Astrocyte of the spinal cord (primary cell): ENCODE measurements around the gene CACNB3.

Experiments
- DNase-seq: peaks from one replicate; pipeline ENCODE4 v3.0.0; 2011; ENCODE audit warnings: low read depth, low spot score
- H3K4me3 ChIP-seq: 2 replicates; pipeline ENCODE4 v1.5.1; 2011; ENCODE audit warnings: low read depth, mild to moderate bottlenecking, low read length, moderate library complexity
- CTCF ChIP-seq: IDR thresholded peaks from 2 replicates; pipeline ENCODE4 v1.5.1; 2012; ENCODE audit warnings: low read depth, mild to moderate bottlenecking, low read length, inconsistent platforms
- in situ Hi-C: cut with HindIII; loops from 2 replicates; pipeline ENCODE4 v1.10.0; 2017; ENCODE audit warnings: low sequenced_read_pairs

The CACNB3 gene

DNA sequence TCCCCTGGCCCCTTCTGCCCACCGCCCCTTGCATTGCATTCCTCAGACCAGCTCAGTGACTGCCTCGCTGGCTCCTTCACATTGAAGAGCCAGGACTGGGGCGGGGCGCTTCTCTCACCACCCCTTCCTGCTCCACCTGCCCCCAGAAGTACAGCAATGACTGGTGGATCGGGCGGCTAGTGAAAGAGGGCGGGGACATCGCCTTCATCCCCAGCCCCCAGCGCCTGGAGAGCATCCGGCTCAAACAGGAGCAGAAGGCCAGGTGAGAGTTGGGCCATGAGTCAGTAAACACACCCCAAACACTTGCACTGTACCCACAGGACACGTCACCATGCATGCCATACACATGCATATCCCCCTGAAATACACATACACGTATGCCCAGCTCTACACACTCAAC is 5.8 kb downstream of the CACNB3 start:
- in situ Hi-C loops = no loop called here
- DNase-seq = no peak
- no peak overlapping the region for H3K4me3 ChIP-seq
- TF ChIP-seq CTCF = no peak

DNA sequence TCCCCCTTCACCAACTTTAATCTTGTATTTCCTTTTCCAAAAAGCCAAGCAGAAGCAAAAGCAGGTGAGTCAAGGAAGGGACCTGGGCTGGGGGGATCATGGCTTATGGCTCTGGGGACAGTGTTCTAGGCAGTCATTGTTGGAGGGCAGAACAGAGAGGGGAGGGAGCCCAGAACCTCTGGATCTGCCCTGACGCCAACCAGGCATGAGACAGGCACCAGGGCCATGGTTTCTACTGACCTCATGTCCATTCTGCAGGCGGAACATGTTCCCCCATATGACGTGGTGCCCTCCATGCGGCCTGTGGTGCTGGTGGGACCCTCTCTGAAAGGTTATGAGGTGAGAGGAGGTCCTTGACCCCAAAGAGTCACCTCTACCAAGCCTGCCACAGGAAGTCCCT is 6.6 kb downstream of the CACNB3 start:
- H3K4me3 ChIP-seq = no peak overlapping the region
- in situ Hi-C loops = no loop called here
- no peak for TF ChIP-seq CTCF
- no peak for DNase-seq

DNA sequence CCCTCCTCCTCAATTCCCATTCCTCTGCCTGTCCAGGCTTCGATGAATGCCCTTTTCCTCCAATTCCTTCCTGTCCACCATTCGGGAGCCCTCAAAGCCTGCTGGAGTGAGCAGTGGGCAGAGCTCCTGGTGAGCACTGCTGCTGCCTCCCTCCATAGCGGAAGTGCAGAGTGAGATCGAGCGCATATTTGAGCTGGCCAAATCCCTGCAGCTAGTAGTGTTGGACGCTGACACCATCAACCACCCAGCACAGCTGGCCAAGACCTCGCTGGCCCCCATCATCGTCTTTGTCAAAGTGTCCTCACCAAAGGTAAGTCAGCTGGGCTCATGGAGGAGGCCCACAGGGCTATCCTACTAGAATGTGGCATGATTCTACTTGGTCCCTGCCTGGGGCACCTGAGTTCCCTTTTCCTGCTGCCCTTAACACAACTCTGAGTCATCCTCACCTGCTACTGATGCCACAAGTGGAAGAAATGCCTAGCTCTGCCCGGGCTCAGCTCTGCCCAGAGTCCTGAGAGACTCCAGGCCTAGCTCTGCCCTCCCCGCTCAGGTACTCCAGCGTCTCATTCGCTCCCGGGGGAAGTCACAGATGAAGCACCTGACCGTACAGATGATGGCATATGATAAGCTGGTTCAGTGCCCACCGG is 8.0 kb downstream of the CACNB3 start:
- H3K4me3 ChIP-seq = no peak overlapping the region
- in situ Hi-C loops = no loop called here
- no peak for TF ChIP-seq CTCF
- DNase-seq = no peak

DNA sequence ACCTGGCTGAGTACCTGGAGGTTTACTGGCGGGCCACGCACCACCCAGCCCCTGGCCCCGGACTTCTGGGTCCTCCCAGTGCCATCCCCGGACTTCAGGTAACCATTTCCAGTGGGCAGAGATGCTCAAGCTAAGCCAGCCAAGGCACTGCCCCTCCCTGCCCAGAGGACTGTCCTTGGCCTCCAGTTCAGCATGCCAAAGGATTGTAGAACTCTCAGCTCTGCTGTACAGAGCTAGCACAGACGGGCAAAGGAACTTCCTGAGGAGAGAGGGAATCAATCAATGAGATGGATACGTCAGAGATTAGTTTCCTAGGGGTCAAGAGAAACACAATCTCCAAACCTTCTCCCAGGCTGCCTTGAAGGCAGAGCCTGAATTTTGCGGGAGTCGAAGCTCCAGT is 8.7 kb downstream of the CACNB3 start:
- no peak for DNase-seq
- in situ Hi-C loops = no loop called here
- no peak for TF ChIP-seq CTCF
- H3K4me3 ChIP-seq = no peak overlapping the region

DNA sequence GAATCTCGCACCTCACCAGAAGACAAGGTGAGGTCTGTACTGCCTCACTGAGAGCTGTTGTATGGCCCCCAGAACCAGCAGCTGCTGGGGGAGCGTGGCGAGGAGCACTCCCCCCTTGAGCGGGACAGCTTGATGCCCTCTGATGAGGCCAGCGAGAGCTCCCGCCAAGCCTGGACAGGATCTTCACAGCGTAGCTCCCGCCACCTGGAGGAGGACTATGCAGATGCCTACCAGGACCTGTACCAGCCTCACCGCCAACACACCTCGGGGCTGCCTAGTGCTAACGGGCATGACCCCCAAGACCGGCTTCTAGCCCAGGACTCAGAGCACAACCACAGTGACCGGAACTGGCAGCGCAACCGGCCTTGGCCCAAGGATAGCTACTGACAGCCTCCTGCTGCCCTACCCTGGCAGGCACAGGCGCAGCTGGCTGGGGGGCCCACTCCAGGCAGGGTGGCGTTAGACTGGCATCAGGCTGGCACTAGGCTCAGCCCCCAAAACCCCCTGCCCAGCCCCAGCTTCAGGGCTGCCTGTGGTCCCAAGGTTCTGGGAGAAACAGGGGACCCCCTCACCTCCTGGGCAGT is 9.3 kb downstream of the CACNB3 start:
- no peak for TF ChIP-seq CTCF
- in situ Hi-C loops = no loop called here
- DNase-seq = no peak

DNA sequence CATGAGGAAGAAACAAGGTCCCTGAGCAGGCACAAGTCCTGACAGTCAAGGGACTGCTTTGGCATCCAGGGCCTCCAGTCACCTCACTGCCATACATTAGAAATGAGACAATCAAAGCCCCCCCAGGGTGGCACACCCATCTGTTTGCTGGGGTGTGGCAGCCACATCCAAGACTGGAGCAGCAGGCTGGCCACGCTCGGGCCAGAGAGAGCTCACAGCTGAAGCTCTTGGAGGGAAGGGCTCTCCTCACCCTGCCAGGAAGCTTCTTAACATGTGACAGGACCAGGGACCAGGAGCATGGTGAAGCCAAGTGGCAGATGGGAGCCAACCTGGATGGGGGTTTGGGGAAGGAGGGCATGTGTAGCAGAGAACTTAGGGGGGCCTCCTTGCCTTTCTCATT is 10.0 kb downstream of the CACNB3 start:
- in situ Hi-C loops = no loop called here
- no peak for TF ChIP-seq CTCF
- no peak overlapping the region for H3K4me3 ChIP-seq
- DNase-seq = no peak

More for the DNA sequence above, 9.3 kb downstream of the CACNB3 start:
- no peak overlapping the region for H3K4me3 ChIP-seq
